Stomach smooth muscle (tissue), 2 donors: ENCODE data around the gene KLF7.

Source experiments
- H3K27ac ChIP-seq: one replicate; pipeline ENCODE4 v1.7.0; 2013; ENCODE audit warnings: mild to moderate bottlenecking, low read length, inconsistent platforms
- H3K27me3 ChIP-seq, 2 donors: one replicate each; pipeline ENCODE4 v1.7.0; 2013; ENCODE audit warnings: low read length in 2 of 2; ENCODE audit not compliant: insufficient read depth in 2 of 2, control insufficient read depth in 1 of 2
- H3K36me3 ChIP-seq, 2 donors: one replicate each; pipeline ENCODE4 v1.7.0; 2013; ENCODE audit warnings: low read length in 2 of 2; ENCODE audit not compliant: control insufficient read depth in 2 of 2, insufficient read depth in 2 of 2
- H3K4me1 ChIP-seq: one replicate; pipeline ENCODE4 v1.7.0; 2013; ENCODE audit warnings: low read length; ENCODE audit not compliant: control insufficient read depth, insufficient read depth
- H3K4me3 ChIP-seq, 2 donors: one replicate each; pipeline ENCODE4 v1.7.0; 2013; ENCODE audit warnings: low read length in 2 of 2
- H3K9ac ChIP-seq, 2 donors: one replicate each; pipeline ENCODE4 v1.7.0; 2013; ENCODE audit warnings: low read length in 2 of 2, mild to moderate bottlenecking in 1 of 2
- H3K9me3 ChIP-seq, 2 donors: one replicate each; pipeline ENCODE4 v1.7.0; 2013; ENCODE audit warnings: low read length in 2 of 2; ENCODE audit not compliant: control insufficient read depth in 2 of 2
- donor health status: healthy.
- donor health status: Pancreatic carcinoma.

KLF7 gene

GRCh38 chr2:207188626-207189419, 23.1 kb upstream of the KLF7 start:
- Histone ChIP-seq H3K9ac (no peak overlapping the region), H3K27ac (no peak overlapping the region), H3K4me3 (no peak overlapping the region), H3K27me3 (no peaks in the 10 kb centered on the region), H3K9me3 (peaks cover 0 to 3% of the 10 kb centered on the region in 2 donors), H3K4me1 (no peaks in the 10 kb centered on the region), H3K36me3 (no peaks in the 10 kb centered on the region)

- no peak overlapping the region for H3K4me3 ChIP-seq
- H3K9ac ChIP-seq: no peak overlapping the region
- no peak overlapping the region for H3K27ac ChIP-seq
- H3K36me3 ChIP-seq: no peaks in the 10 kb centered on the region
- no peaks in the 10 kb centered on the region for H3K27me3 ChIP-seq
- peaks cover 0 to 3% of the 10 kb centered on the region in 2 donors for H3K9me3 ChIP-seq
- H3K4me1 ChIP-seq: no peaks in the 10 kb centered on the region
Measured at GRCh38 chr2:207185372-207185771, 19.6 kb upstream of the KLF7 start.

- H3K27ac ChIP-seq: no peak overlapping the region
- no peaks in the 10 kb centered on the region for H3K36me3 ChIP-seq
- H3K4me1 ChIP-seq: no peaks in the 10 kb centered on the region
- H3K9ac ChIP-seq: no peak overlapping the region
- H3K9me3 ChIP-seq: peaks cover 0 to 3% of the 10 kb centered on the region in 2 donors
- no peaks in the 10 kb centered on the region for H3K27me3 ChIP-seq
- no peak overlapping the region for H3K4me3 ChIP-seq
Measured at GRCh38 chr2:207184768-207185167, 19.0 kb upstream of the KLF7 start.

GRCh38 chr2:207184348-207184747, 18.6 kb upstream of the KLF7 start:
- Histone ChIP-seq H3K27ac (no peak overlapping the region), H3K9ac (no peak overlapping the region), H3K9me3 (peaks cover 0 to 3% of the 10 kb centered on the region in 2 donors), H3K4me3 (no peak overlapping the region), H3K36me3 (no peaks in the 10 kb centered on the region), H3K4me1 (no peaks in the 10 kb centered on the region), H3K27me3 (no peaks in the 10 kb centered on the region)

GRCh38 chr2:207183506-207183905, 17.8 kb upstream of the KLF7 start:
- Histone ChIP-seq H3K36me3 (no peaks in the 10 kb centered on the region), H3K9me3 (peaks cover 0 to 3% of the 10 kb centered on the region in 2 donors), H3K27me3 (no peaks in the 10 kb centered on the region), H3K4me3 (no peak overlapping the region), H3K9ac (no peak overlapping the region), H3K27ac (no peak overlapping the region), H3K4me1 (no peaks in the 10 kb centered on the region)

GRCh38 chr2:207182911-207183310, 17.2 kb upstream of the KLF7 start:
- Histone ChIP-seq H3K9ac (no peak overlapping the region), H3K27ac (no peak overlapping the region), H3K27me3 (no peaks in the 10 kb centered on the region), H3K4me3 (no peak overlapping the region), H3K4me1 (no peaks in the 10 kb centered on the region), H3K36me3 (no peaks in the 10 kb centered on the region), H3K9me3 (peaks cover 0 to 3% of the 10 kb centered on the region in 2 donors)

GRCh38 chr2:207181526-207182274, 16.0 kb upstream of the KLF7 start:
- H3K9ac ChIP-seq: no peak overlapping the region
- no peaks in the 10 kb centered on the region for H3K4me1 ChIP-seq
- H3K4me3 ChIP-seq: no peak overlapping the region
- no peaks in the 10 kb centered on the region for H3K27me3 ChIP-seq
- H3K9me3 ChIP-seq: no peaks in the 10 kb centered on the region
- H3K27ac ChIP-seq: no peak overlapping the region
- H3K36me3 ChIP-seq: no peaks in the 10 kb centered on the region

- no peak overlapping the region for H3K9ac ChIP-seq
- no peaks in the 10 kb centered on the region for H3K36me3 ChIP-seq
- H3K4me1 ChIP-seq: no peaks in the 10 kb centered on the region
- no peak overlapping the region for H3K27ac ChIP-seq
- H3K4me3 ChIP-seq: no peak overlapping the region
- H3K27me3 ChIP-seq: no peaks in the 10 kb centered on the region
- H3K9me3 ChIP-seq: no peaks in the 10 kb centered on the region
Measured at GRCh38 chr2:207180741-207181140, 15.0 kb upstream of the KLF7 start.

- Histone ChIP-seq H3K4me1 (no peaks in the 10 kb centered on the region), H3K9me3 (no peaks in the 10 kb centered on the region), H3K27ac (no peak overlapping the region), H3K36me3 (no peaks in the 10 kb centered on the region), H3K27me3 (no peaks in the 10 kb centered on the region), H3K4me3 (no peak overlapping the region), H3K9ac (no peak overlapping the region)
Measured at GRCh38 chr2:207176247-207176646, 10.5 kb upstream of the KLF7 start.

GRCh38 chr2:207173641-207174040, 7.9 kb upstream of the KLF7 start:
- H3K4me3 ChIP-seq: no peak overlapping the region
- no peaks in the 10 kb centered on the region for H3K27me3 ChIP-seq
- no peaks in the 10 kb centered on the region for H3K36me3 ChIP-seq
- no peaks in the 10 kb centered on the region for H3K4me1 ChIP-seq
- H3K27ac ChIP-seq: no peak overlapping the region
- no peak overlapping the region for H3K9ac ChIP-seq
- no peaks in the 10 kb centered on the region for H3K9me3 ChIP-seq
